HFFc6 (cell line): ENCODE results near the gene SHE. TPM values are rescaled to one million over a fixed set of nuclear protein-coding genes. Genes with fewer than 3 reads are reported as not detected.

ENCODE experiments used
- DNase-seq: peaks from one replicate; pipeline ENCODE4 v3.0.0-alpha.2; 2018
- H3K27ac Mint-ChIP-seq: 2 replicates; pipeline ENCODE4 v1.8.0; 2020; ENCODE audit warnings: mild to moderate bottlenecking, mixed read lengths
- H3K27me3 Mint-ChIP-seq: 2 replicates; pipeline ENCODE4 v1.8.0; 2021; ENCODE audit warnings: mild to moderate bottlenecking, moderate library complexity, mixed read lengths; ENCODE audit not compliant: insufficient read depth
- H3K36me3 Mint-ChIP-seq: 2 replicates; pipeline ENCODE4 v1.8.0; 2021; ENCODE audit warnings: low read depth, mixed read lengths
- H3K4me1 Mint-ChIP-seq: 2 replicates; pipeline ENCODE4 v1.8.0; 2020; ENCODE audit warnings: low read depth, mixed read lengths
- H3K4me3 Mint-ChIP-seq: 2 replicates; pipeline ENCODE4 v1.8.0; 2020; ENCODE audit warnings: mild to moderate bottlenecking, moderate library complexity, mixed read lengths
- H3K9me3 Mint-ChIP-seq: 2 replicates; pipeline ENCODE4 v1.8.0; 2020; ENCODE audit warnings: mild to moderate bottlenecking, mixed read lengths
- total RNA-seq, 6 experiments: library from RNA; stranded (reverse); fragmentation: NEBNext Ultra II Directional; extraction: Animal tissue kit (Norgen Biotek cat#: 25700); gene quantifications; 2 replicates in 1 of 6; 3 replicates in 5 of 6; pipeline ENCODE4 v1.2.3, GENCODE V29; 2021
- TF ChIP-seq, protein P1 (sequence below): fragments of 200-600 bp; sonication (generic); IDR thresholded peaks from 2 replicates; pipeline ENCODE4 v1.5.0; 2021; ENCODE audit warnings: antibody characterized with exemption, mild to moderate bottlenecking

Gene SHE
- total RNA-seq, 6 experiments from 2014 or later = not detected

DNA sequence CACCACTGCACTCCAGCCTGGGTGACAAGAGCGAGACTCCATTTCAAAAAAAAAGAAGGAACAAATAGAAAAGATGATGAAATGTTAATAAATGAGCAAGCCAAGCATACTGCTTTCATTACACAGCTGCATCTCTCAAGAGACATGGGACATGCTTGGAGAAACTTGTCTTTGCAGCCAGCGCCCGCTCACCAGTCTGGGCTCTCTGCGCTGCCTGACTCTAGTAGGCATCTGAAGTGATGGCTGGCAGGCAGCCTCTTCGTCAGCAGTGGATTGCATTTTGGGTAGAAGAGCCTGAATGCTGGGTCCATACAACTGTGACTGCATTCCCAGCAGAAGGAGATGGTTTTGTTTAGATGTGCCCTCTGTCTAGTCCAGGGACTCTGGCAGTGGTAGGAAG, 49.1 kb downstream of the SHE start:
- 0 out of 2 replicates have a peak, but pooled peaks cover 6% of the 10 kb centered on the region for H3K36me3 Mint-ChIP-seq
- no peaks in the 10 kb centered on the region for H3K9me3 Mint-ChIP-seq
- TF ChIP-seq, protein P1, sequence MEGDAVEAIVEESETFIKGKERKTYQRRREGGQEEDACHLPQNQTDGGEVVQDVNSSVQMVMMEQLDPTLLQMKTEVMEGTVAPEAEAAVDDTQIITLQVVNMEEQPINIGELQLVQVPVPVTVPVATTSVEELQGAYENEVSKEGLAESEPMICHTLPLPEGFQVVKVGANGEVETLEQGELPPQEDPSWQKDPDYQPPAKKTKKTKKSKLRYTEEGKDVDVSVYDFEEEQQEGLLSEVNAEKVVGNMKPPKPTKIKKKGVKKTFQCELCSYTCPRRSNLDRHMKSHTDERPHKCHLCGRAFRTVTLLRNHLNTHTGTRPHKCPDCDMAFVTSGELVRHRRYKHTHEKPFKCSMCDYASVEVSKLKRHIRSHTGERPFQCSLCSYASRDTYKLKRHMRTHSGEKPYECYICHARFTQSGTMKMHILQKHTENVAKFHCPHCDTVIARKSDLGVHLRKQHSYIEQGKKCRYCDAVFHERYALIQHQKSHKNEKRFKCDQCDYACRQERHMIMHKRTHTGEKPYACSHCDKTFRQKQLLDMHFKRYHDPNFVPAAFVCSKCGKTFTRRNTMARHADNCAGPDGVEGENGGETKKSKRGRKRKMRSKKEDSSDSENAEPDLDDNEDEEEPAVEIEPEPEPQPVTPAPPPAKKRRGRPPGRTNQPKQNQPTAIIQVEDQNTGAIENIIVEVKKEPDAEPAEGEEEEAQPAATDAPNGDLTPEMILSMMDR = no peak
- H3K27ac Mint-ChIP-seq = peak overlapping the region; percentile 7; the same call in 1 of the 2 replicates
- H3K4me3 Mint-ChIP-seq = peak overlapping the region; percentile 22; the same call in 1 of the 2 replicates
- peaks cover 14% of the 10 kb centered on the region for H3K4me1 Mint-ChIP-seq
- DNase-seq = no peak
- no peaks in the 10 kb centered on the region for H3K27me3 Mint-ChIP-seq

DNA sequence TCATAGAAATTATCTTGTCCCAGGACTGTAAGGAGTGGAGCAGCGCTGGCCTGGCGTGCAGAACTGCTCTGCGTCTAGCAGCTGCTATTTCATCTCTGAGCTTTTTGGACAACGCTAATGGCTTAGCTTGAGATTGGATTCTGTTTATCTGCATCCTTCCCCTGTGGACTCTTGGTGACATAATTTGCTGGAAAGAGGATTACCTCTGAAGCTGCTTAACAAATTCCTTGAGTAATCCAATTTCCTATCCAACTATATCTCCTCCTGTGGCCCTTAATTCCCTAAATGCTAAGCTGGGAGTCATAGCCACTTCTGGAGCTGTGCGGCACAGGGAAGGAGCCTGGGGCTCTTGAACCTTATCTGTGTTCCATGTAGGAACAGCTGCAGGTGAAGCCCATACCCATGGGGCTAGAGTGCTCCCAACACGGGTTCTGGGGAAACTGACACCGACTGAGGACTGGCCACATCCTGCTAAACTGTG, 53.8 kb downstream of the SHE start:
- peaks cover 33% of the 10 kb centered on the region for H3K4me1 Mint-ChIP-seq
- TF ChIP-seq, protein P1 = no peak

DNA sequence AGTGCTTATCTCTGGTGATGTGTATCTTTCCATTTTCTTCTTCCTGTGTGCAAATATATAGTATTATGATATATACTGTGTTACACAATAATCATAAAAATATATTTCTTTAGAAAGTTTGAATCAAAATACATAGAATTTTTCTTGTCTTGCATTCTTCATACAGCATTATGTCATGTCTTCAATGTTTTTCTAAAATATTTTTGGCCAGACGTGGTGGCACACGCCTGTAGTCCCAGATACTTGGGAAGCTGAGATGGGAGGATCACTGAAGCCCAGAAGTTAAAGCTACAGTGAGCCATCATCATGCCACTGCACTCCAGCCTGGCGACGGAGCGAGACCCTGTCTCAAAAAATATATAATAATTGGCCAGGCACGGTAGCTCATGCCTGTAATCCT, 55.4 kb downstream of the SHE start:
- H3K27me3 Mint-ChIP-seq = peaks cover 5% of the 10 kb centered on the region
- 0 out of 2 replicates have a peak, but pooled peaks cover 2% of the 10 kb centered on the region for H3K36me3 Mint-ChIP-seq
- H3K4me1 Mint-ChIP-seq = peaks cover 37% of the 10 kb centered on the region
- no peak overlapping the region for H3K27ac Mint-ChIP-seq
- TF ChIP-seq, protein P1 = no peak
- no peak for DNase-seq
- no peaks in the 10 kb centered on the region for H3K9me3 Mint-ChIP-seq
- H3K4me3 Mint-ChIP-seq = no peak overlapping the region

More for the DNA sequence above, 53.8 kb downstream of the SHE start:
- no peak overlapping the region for H3K27ac Mint-ChIP-seq
- H3K27me3 Mint-ChIP-seq = no peaks in the 10 kb centered on the region; the same call in 1 of the 2 replicates
- H3K9me3 Mint-ChIP-seq = no peaks in the 10 kb centered on the region
- H3K36me3 Mint-ChIP-seq = 0 out of 2 replicates have a peak, but pooled peaks cover 6% of the 10 kb centered on the region
- H3K4me3 Mint-ChIP-seq = no peak overlapping the region
- DNase-seq = no peak

DNA sequence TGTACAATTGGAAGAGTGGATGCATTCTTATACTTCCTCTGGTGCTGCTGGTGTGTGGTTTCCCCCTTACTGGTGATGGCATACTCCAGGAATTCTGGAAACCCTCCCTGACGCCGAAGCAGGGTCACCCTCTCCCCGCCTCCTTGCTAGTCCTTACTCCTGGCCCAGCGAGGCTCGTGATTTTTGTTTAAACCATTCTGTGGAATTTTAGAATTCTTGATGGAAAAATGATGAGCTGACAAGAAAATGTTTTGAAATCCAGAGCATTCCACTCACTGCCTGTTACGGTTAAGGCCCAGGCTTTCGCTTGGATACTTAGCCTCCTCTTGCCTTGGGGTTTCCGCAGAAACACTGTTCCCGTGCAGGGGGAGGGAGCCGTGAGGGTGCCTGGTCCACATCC, 55.9 kb downstream of the SHE start:
- H3K4me1 Mint-ChIP-seq = peaks cover 42% of the 10 kb centered on the region
- TF ChIP-seq, protein P1 = no peak
- H3K27ac Mint-ChIP-seq = peak overlapping the region; percentile 82
- H3K36me3 Mint-ChIP-seq = no peaks in the 10 kb centered on the region
- peak overlapping the region; percentile 71 for H3K4me3 Mint-ChIP-seq
- peak; percentile 83 for DNase-seq
- peaks cover 7% of the 10 kb centered on the region for H3K27me3 Mint-ChIP-seq
- H3K9me3 Mint-ChIP-seq = no peaks in the 10 kb centered on the region

DNA sequence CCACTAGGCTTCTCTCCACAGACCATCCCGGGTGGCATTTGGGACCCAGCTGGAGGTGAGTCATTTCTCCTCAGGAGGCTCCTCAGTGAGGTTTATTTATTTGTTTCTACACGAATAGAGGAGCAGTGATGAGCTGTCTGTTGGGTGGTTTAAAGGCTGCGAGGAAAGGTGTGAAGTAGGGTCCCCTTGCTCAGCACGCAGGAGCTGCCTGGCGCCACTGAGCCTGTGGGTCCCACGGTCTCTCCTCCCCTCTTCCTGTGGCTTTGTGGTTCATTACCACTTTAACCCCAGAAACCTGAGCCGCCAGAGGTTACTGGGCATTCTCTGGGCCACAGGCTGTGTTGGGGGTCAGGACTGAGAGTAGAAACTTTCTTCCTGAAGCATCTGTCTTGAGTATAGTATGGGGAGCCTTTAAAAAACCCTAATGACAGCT, 57.2 kb downstream of the SHE start:
- H3K9me3 Mint-ChIP-seq = no peaks in the 10 kb centered on the region
- peaks cover 14% of the 10 kb centered on the region for H3K27me3 Mint-ChIP-seq
- no peaks in the 10 kb centered on the region for H3K36me3 Mint-ChIP-seq
- peak overlapping the region; percentile 65 for H3K27ac Mint-ChIP-seq
- TF ChIP-seq, protein P1 = no peak
- peak; percentile 81 for DNase-seq
- peak overlapping the region; percentile 36; the same call in 1 of the 2 replicates for H3K4me3 Mint-ChIP-seq
- H3K4me1 Mint-ChIP-seq = peaks cover 47% of the 10 kb centered on the region
